Mucosa of rectum (tissue), 2 donors: ENCODE data around the gene CAMKMT.

ENCODE experiments used
- H3K27ac ChIP-seq, 2 donors: one replicate each; pipeline ENCODE4 v1.7.0; 2013; ENCODE audit warnings: inconsistent platforms in 2 of 2, low read depth in 2 of 2, low read length in 2 of 2
- H3K27me3 ChIP-seq, 2 donors: one replicate each; pipeline ENCODE4 v1.7.0; 2013; ENCODE audit warnings: low read length in 2 of 2; ENCODE audit not compliant: control insufficient read depth in 2 of 2, insufficient read depth in 2 of 2
- H3K36me3 ChIP-seq, 2 donors: one replicate each; pipeline ENCODE4 v1.7.0; 2013; ENCODE audit warnings: low read length in 2 of 2; ENCODE audit not compliant: control insufficient read depth in 2 of 2, insufficient read depth in 2 of 2
- H3K4me1 ChIP-seq, 2 donors: one replicate each; pipeline ENCODE4 v1.7.0; 2013; ENCODE audit warnings: low read length in 2 of 2, mild to moderate bottlenecking in 1 of 2; ENCODE audit not compliant: control insufficient read depth in 2 of 2, insufficient read depth in 2 of 2
- H3K4me3 ChIP-seq, 2 donors: one replicate each; pipeline ENCODE4 v1.7.0; 2013; ENCODE audit warnings: low read length in 2 of 2
- H3K9ac ChIP-seq, 2 donors: one replicate each; pipeline ENCODE4 v1.7.0; 2013; ENCODE audit warnings: low read length in 2 of 2, low read depth in 1 of 2, mild to moderate bottlenecking in 1 of 2
- H3K9me3 ChIP-seq, 2 donors: one replicate each; pipeline ENCODE4 v1.7.0; 2013; ENCODE audit warnings: low read length in 2 of 2; ENCODE audit not compliant: control insufficient read depth in 2 of 2
- donor health status: healthy.
- donor health status: Normal muscosa, but diverticular disease.

Gene CAMKMT

GRCh38 chr2:44354761-44355160 lies 7.0 kb upstream of the CAMKMT start:
- Histone ChIP-seq H3K36me3 (no peaks in the 10 kb centered on the region), H3K27ac (no peak overlapping the region), H3K27me3 (no peaks in the 10 kb centered on the region), H3K4me3 (no peak overlapping the region), H3K4me1 (peaks cover 4 to 5% of the 10 kb centered on the region in 2 donors), H3K9me3 (no peaks in the 10 kb centered on the region), H3K9ac (no peak overlapping the region)

- H3K9me3 ChIP-seq = no peaks in the 10 kb centered on the region
- no peak overlapping the region for H3K27ac ChIP-seq
- no peak overlapping the region for H3K4me3 ChIP-seq
- H3K36me3 ChIP-seq = no peaks in the 10 kb centered on the region
- no peak overlapping the region for H3K9ac ChIP-seq
- H3K4me1 ChIP-seq = peaks cover 5 to 9% of the 10 kb centered on the region in 2 donors
- no peaks in the 10 kb centered on the region for H3K27me3 ChIP-seq
Observed at GRCh38 chr2:44358503-44358902, 3.2 kb upstream of the CAMKMT start.

- peak overlapping the region; percentile 92 to 95 for H3K4me3 ChIP-seq
- no peaks in the 10 kb centered on the region for H3K27me3 ChIP-seq
- H3K27ac ChIP-seq = peak overlapping the region; percentile 93 to 98
- H3K4me1 ChIP-seq = peaks cover 5 to 9% of the 10 kb centered on the region in 2 donors
- no peaks in the 10 kb centered on the region for H3K36me3 ChIP-seq
- peak overlapping the region; percentile 89 to 95 for H3K9ac ChIP-seq
- H3K9me3 ChIP-seq = no peaks in the 10 kb centered on the region
Observed at GRCh38 chr2:44360749-44361329, 908 bp upstream of the CAMKMT start.

GRCh38 chr2:44362207-44363015 lies 664 bp downstream of the CAMKMT start:
- H3K4me3 ChIP-seq = peak overlapping the region; percentile 92 to 95
- H3K9me3 ChIP-seq = no peaks in the 10 kb centered on the region
- peaks cover 5 to 9% of the 10 kb centered on the region in 2 donors for H3K4me1 ChIP-seq
- peak overlapping the region; percentile 93 to 98 for H3K27ac ChIP-seq
- peak overlapping the region; percentile 73 to 89 for H3K9ac ChIP-seq
- H3K36me3 ChIP-seq = no peaks in the 10 kb centered on the region
- H3K27me3 ChIP-seq = no peaks in the 10 kb centered on the region

GRCh38 chr2:44364604-44365003 lies 2.9 kb downstream of the CAMKMT start:
- H3K27me3 ChIP-seq = no peaks in the 10 kb centered on the region
- H3K4me1 ChIP-seq = peaks cover 0 to 5% of the 10 kb centered on the region in 2 donors
- no peak overlapping the region for H3K4me3 ChIP-seq
- H3K27ac ChIP-seq = no peak overlapping the region
- H3K9ac ChIP-seq = no peak overlapping the region
- H3K36me3 ChIP-seq = no peaks in the 10 kb centered on the region
- no peaks in the 10 kb centered on the region for H3K9me3 ChIP-seq

- Histone ChIP-seq H3K4me3 (no peak overlapping the region), H3K4me1 (peaks cover 0 to 5% of the 10 kb centered on the region in 2 donors), H3K36me3 (no peaks in the 10 kb centered on the region), H3K27me3 (no peaks in the 10 kb centered on the region), H3K9me3 (no peaks in the 10 kb centered on the region), H3K9ac (no peak overlapping the region), H3K27ac (no peak overlapping the region)
Observed at GRCh38 chr2:44367591-44367990, 5.8 kb downstream of the CAMKMT start.

GRCh38 chr2:44369392-44369791 lies 7.6 kb downstream of the CAMKMT start:
- H3K9ac ChIP-seq = no peak overlapping the region
- no peaks in the 10 kb centered on the region for H3K4me1 ChIP-seq
- no peaks in the 10 kb centered on the region for H3K9me3 ChIP-seq
- H3K4me3 ChIP-seq = no peak overlapping the region
- H3K36me3 ChIP-seq = no peaks in the 10 kb centered on the region
- no peaks in the 10 kb centered on the region for H3K27me3 ChIP-seq
- no peak overlapping the region for H3K27ac ChIP-seq

GRCh38 chr2:44371445-44371844 lies 9.7 kb downstream of the CAMKMT start:
- H3K4me1 ChIP-seq = no peaks in the 10 kb centered on the region
- no peak overlapping the region for H3K4me3 ChIP-seq
- H3K27me3 ChIP-seq = no peaks in the 10 kb centered on the region
- no peak overlapping the region for H3K27ac ChIP-seq
- no peak overlapping the region for H3K9ac ChIP-seq
- no peaks in the 10 kb centered on the region for H3K36me3 ChIP-seq
- no peaks in the 10 kb centered on the region for H3K9me3 ChIP-seq

- Histone ChIP-seq H3K4me3 (no peak overlapping the region), H3K27ac (no peak overlapping the region), H3K4me1 (no peaks in the 10 kb centered on the region), H3K9ac (no peak overlapping the region), H3K9me3 (no peaks in the 10 kb centered on the region), H3K27me3 (no peaks in the 10 kb centered on the region), H3K36me3 (no peaks in the 10 kb centered on the region)
Observed at GRCh38 chr2:44372246-44372645, 10.5 kb downstream of the CAMKMT start.

GRCh38 chr2:44377486-44377885 lies 15.7 kb downstream of the CAMKMT start:
- H3K9ac ChIP-seq = no peak overlapping the region
- H3K27ac ChIP-seq = no peak overlapping the region
- no peaks in the 10 kb centered on the region for H3K27me3 ChIP-seq
- H3K4me1 ChIP-seq = no peaks in the 10 kb centered on the region
- no peaks in the 10 kb centered on the region for H3K36me3 ChIP-seq
- no peaks in the 10 kb centered on the region for H3K9me3 ChIP-seq
- no peak overlapping the region for H3K4me3 ChIP-seq
